CD4-positive, alpha-beta T cell (primary cell): Measurements from ENCODE around the gene FZR1. TPM values are rescaled to one million over a fixed set of nuclear protein-coding genes. Genes with fewer than 3 reads are reported as not detected.

Experiments
- ATAC-seq: fragments of 200-7000 bp; cut with Tn5 transposase; one replicate; pipeline ENCODE4 v1.10.0; 2022; ENCODE audit warnings: mild to moderate bottlenecking; ENCODE audit not compliant: poor library complexity
- CTCF ChIA-PET: fragments of 350-600 bp; sonication (Branson Sonifier 250); formaldehyde crosslinking; loops from one replicate; lab custom pipeline; 2021; ENCODE audit warnings: antibody characterized with exemption, inconsistent platforms; lab: Charles Lee
- POLR2A ChIA-PET: fragments of 350-600 bp; sonication (Branson Sonifier 250); formaldehyde crosslinking; loops from one replicate; lab custom pipeline; 2021; ENCODE audit warnings: antibody characterized with exemption, inconsistent platforms; lab: Charles Lee
- DNase-seq, 14 experiments: peaks; one replicate each; pipeline ENCODE4 v3.0.0-alpha.2; 2013 to 2020; ENCODE audit warnings: mixed read lengths in 2 of 14
- H3K27ac ChIP-seq, 2 donors: one replicate each; pipeline versions ENCODE4 v1.5.1 to v1.7.0; 2013; ENCODE audit warnings: low read length in 2 of 2, low read depth in 1 of 2, mild to moderate bottlenecking in 1 of 2
- H3K27me3 ChIP-seq, 2 experiments: 1 replicate in 1 of 2; 2 replicates in 1 of 2; pipeline versions ENCODE4 v1.6.1 to v1.7.0; 2013; ENCODE audit warnings: low read length in 2 of 2, control low read depth in 1 of 2, mild to moderate bottlenecking in 1 of 2, moderate library complexity in 1 of 2; ENCODE audit not compliant: insufficient read depth in 2 of 2, control insufficient read depth in 1 of 2
- H3K36me3 ChIP-seq: one replicate; pipeline ENCODE4 v1.6.1; 2013; ENCODE audit warnings: low read length, control low read depth; ENCODE audit not compliant: insufficient read depth
- H3K4me1 ChIP-seq: one replicate; pipeline ENCODE4 v1.6.1; 2013; ENCODE audit warnings: low read length, control low read depth; ENCODE audit not compliant: insufficient read depth
- H3K4me3 ChIP-seq: one replicate; pipeline ENCODE4 v1.5.1; 2013; ENCODE audit warnings: mild to moderate bottlenecking, low read length, moderate library complexity
- H3K9me3 ChIP-seq, 2 experiments: 1 replicate in 1 of 2; 2 replicates in 1 of 2; pipeline versions ENCODE4 v1.6.1 to v1.7.0; 2013; ENCODE audit warnings: low read length in 2 of 2, mild to moderate bottlenecking in 2 of 2, control low read depth in 1 of 2, moderate library complexity in 1 of 2; ENCODE audit not compliant: control insufficient read depth in 1 of 2, insufficient read depth in 1 of 2
- H3K27ac Mint-ChIP-seq: one replicate; pipeline ENCODE4 v1.8.0; 2020; ENCODE audit warnings: mixed read lengths
- H3K27me3 Mint-ChIP-seq: one replicate; pipeline ENCODE4 v1.8.0; 2021; ENCODE audit warnings: mixed read lengths
- H3K36me3 Mint-ChIP-seq: one replicate; pipeline ENCODE4 v1.8.0; 2021; ENCODE audit warnings: low read depth, mixed read lengths
- H3K4me1 Mint-ChIP-seq: one replicate; pipeline ENCODE4 v1.8.0; 2021; ENCODE audit warnings: low read depth, mixed read lengths
- H3K4me3 Mint-ChIP-seq: one replicate; pipeline ENCODE4 v1.8.0; 2020; ENCODE audit warnings: mild to moderate bottlenecking, mixed read lengths
- H3K9me3 Mint-ChIP-seq: one replicate; pipeline ENCODE4 v1.8.0; 2020; ENCODE audit warnings: mixed read lengths
- intact Hi-C, 2 experiments: fragments of 100-400 bp; cut with DNase I in 1 of 2; cut with micrococcal nuclease in 1 of 2; formaldehyde crosslinking; loops; one replicate each; pipeline versions ENCODE4 v1.15.1 to v1.9.0; 2023 to 2025; cut with DNase I, micrococcal nuclease
- total RNA-seq, 174 experiments: library from RNA in 2 of 174; stranded (reverse) in 2 of 174; gene quantifications; one replicate each; pipeline ENCODE4 v1.2.3 and lab custom pipeline; 2021 to 2026
- TF ChIP-seq, protein P1 (sequence below): fragments of 200-600 bp; IDR thresholded peaks from one replicate; pipeline ENCODE4 v1.8.0; 2022; ENCODE audit warnings: antibody characterized with exemption, mild to moderate bottlenecking

FZR1 gene
- total RNA-seq, 2 experiments from 2014 or later = 109 to 116 TPM

DNA sequence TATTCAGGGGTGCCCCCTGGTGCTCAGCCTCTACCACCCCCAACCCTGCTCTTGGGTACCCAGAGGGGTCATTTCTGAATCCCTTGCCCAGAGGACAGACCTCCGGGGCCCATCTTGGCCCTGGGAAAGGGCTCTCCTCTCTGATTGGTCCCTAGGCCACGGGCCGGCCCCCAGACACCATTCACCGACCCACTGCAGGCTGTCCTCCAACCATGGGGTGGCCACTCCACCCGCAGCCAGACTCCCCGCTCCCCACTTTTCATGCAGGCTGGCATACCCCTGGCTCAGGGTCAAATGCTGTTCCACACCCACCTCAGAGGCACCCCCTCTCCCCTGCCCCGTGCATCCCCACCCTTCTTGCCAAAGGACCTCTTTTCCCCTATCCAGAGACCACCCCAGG, 40.6 kb upstream of the FZR1 start:
- no peak overlapping the region for H3K27ac Mint-ChIP-seq
- intact Hi-C loops = no loop called here
- ATAC-seq (no peak), DNase-seq (no peak)
- TF ChIP-seq, protein P1, sequence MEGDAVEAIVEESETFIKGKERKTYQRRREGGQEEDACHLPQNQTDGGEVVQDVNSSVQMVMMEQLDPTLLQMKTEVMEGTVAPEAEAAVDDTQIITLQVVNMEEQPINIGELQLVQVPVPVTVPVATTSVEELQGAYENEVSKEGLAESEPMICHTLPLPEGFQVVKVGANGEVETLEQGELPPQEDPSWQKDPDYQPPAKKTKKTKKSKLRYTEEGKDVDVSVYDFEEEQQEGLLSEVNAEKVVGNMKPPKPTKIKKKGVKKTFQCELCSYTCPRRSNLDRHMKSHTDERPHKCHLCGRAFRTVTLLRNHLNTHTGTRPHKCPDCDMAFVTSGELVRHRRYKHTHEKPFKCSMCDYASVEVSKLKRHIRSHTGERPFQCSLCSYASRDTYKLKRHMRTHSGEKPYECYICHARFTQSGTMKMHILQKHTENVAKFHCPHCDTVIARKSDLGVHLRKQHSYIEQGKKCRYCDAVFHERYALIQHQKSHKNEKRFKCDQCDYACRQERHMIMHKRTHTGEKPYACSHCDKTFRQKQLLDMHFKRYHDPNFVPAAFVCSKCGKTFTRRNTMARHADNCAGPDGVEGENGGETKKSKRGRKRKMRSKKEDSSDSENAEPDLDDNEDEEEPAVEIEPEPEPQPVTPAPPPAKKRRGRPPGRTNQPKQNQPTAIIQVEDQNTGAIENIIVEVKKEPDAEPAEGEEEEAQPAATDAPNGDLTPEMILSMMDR = no peak
- no peak overlapping the region for H3K4me3 ChIP-seq
- H3K36me3 ChIP-seq = peaks cover 4% of the 10 kb centered on the region
- no peaks in the 10 kb centered on the region for H3K27me3 ChIP-seq
- CTCF ChIA-PET = interaction anchor here (0.7 kb wide), 1 partner anchor 1252 kb away, joined by 3 read pairs; no protein-coding TSS in a partner anchor
- POLR2A ChIA-PET = no interaction called here
- H3K27ac ChIP-seq = no peak overlapping the region
- H3K4me3 Mint-ChIP-seq = no peak overlapping the region
- H3K36me3 Mint-ChIP-seq = peaks cover 10% of the 10 kb centered on the region
- no peaks in the 10 kb centered on the region for H3K4me1 ChIP-seq
- no peaks in the 10 kb centered on the region for H3K9me3 ChIP-seq
- no peaks in the 10 kb centered on the region for H3K27me3 Mint-ChIP-seq
- no peaks in the 10 kb centered on the region for H3K4me1 Mint-ChIP-seq
- H3K9me3 Mint-ChIP-seq = no peaks in the 10 kb centered on the region

DNA sequence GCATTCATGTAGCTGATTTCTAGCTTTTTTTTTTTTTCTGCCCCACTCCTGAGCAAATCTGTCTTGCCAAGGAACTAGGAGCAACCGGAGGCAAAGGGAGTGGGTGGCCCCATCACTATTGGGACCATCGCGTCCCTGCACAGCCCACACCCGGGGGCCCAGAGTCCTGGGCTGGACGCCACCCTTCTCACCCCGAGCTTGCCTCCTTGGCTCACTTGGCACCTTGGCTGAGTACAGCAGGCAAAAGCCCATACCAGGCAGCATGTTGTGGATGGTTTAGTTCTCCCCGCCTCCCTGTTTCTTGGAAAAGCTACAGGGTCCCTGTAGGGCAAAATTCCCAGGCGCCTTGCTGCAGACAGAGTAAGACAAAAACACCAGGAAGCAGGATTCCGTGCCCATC, 39.5 kb upstream of the FZR1 start:
- no peaks in the 10 kb centered on the region for H3K4me1 ChIP-seq
- Mint-ChIP-seq H3K4me1 (no peaks in the 10 kb centered on the region), H3K27me3 (no peaks in the 10 kb centered on the region), H3K4me3 (no peak overlapping the region), H3K36me3 (peaks cover 10% of the 10 kb centered on the region), H3K27ac (no peak overlapping the region), H3K9me3 (no peaks in the 10 kb centered on the region)
- H3K9me3 ChIP-seq = no peaks in the 10 kb centered on the region
- no peak overlapping the region for H3K27ac ChIP-seq
- intact Hi-C loops = no loop called here
- DNase-seq (no peak), ATAC-seq (no peak)
- CTCF ChIA-PET = no interaction called here
- POLR2A ChIA-PET = no interaction called here
- peaks cover 4% of the 10 kb centered on the region for H3K36me3 ChIP-seq
- TF ChIP-seq, protein P1 = no peak
- H3K27me3 ChIP-seq = no peaks in the 10 kb centered on the region
- H3K4me3 ChIP-seq = no peak overlapping the region

DNA sequence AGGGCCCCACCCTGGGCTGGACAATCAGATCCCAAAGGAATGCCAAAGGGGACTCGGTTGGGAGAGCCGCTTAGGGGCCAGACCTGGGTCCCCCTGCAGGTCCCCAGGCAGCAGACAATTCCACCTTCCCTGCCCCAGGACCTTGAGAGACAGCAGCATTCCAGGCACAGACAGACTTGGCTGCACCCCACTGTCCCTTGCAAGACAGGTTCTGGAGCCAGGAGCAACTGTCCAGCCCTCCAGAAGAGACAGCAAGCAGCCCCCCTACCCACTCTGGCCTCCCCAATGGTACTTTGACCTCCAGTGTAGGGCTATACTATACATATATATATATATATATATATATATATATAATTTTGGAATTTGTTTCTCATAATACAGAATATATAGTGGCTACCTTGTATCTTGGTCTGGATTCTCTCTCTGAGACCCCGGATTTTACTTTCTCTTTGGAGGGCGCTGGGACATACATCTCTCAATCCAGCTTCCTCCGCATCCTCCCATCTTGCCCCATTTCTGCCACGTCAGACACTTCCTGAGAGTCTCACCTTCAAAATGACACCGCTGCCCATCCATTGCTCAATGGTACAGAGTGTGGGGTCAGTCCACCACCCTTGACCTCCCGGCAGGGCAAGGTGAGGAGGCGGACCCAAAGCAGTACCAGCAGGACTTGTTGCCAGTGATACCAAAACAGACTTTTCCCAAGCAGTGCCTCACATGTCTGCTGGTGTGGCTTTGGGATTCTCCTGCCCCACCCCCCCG, 38.5 kb upstream of the FZR1 start:
- POLR2A ChIA-PET = interaction anchor here (0.6 kb wide), 1 partner anchor 891 kb away, joined by 3 read pairs; no protein-coding TSS in a partner anchor
- TF ChIP-seq, protein P1 = no peak
- intact Hi-C loops = no loop called here
- CTCF ChIA-PET = no interaction called here
- H3K27me3 ChIP-seq = no peaks in the 10 kb centered on the region
- H3K9me3 ChIP-seq = no peaks in the 10 kb centered on the region
- Mint-ChIP-seq H3K27ac (no peak overlapping the region), H3K4me1 (no peaks in the 10 kb centered on the region), H3K36me3 (peaks cover 8% of the 10 kb centered on the region), H3K27me3 (no peaks in the 10 kb centered on the region), H3K9me3 (no peaks in the 10 kb centered on the region), H3K4me3 (no peak overlapping the region)
- H3K4me3 ChIP-seq = no peak overlapping the region
- peaks cover 3% of the 10 kb centered on the region for H3K36me3 ChIP-seq
- DNase-seq = no peak
- ATAC-seq = no peak
- H3K27ac ChIP-seq = no peak overlapping the region
- no peaks in the 10 kb centered on the region for H3K4me1 ChIP-seq
